ENCODE measurements around the gene XIST.
"Not testable (repeated sequence)": the region's sequence is repeated elsewhere in the genome, so short reads cannot be mapped to it uniquely, and the experiment has no call there.

XIST gene

DNA sequence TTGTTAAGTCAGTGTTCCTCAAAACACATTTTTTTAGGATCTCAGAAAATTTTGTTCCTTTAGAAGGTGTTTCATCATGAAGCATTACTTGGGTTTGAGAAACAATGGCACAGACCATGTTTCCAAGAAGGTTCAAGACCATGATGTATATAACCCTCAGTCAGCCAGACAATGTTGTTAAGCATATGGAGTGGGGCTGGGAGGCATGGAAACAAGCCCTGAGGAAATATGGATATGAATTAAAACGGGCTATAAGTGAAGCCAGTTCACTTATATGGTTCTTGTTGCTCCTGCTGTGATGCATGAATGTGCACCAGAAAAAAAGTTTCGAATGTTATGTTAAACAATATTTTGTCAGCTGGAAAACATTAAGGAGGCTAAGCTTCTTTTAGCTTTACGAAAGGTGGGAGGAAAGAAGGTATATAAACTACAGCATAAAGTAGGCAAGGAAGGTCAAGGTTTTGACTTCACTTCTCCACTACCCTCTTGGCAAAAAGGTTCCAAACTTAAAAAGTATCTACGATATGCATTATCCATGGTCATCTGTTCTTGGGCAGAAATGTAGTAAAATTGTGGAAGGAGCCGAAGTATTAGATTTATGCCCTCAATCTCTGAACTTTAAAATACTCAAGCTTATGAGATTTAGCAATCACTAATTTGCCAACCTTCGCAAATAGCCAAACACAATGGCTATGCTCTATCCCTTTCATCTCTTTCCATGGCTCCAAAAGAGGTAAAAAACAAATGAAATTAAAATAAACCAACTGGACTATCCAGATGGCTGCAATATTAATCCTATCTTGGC is 12.2 kb downstream of the XIST start:
- no peak for DNase-seq (ENCODE audit: low read depth, low spot score)

DNA sequence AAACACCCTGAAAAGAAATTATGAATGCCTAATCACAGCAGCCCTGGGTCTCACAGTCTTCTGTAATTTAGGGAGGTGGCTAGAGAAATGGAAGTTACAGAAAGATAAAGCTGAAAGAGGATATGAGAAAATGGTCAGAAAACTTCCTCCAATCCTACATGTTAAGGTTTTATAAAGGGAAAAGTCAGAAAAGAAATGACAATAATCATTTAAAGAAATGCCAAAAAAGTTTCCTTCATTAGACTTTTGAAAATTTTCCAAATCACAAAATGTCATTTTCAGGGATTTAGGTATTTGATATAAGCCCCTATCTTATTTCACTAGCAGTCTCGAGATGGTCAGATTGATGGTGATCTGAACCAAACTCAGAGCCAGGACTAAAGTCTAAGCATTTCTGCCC is 13.4 kb downstream of the XIST start:
- no peak for DNase-seq (ENCODE audit: low read depth, low spot score)

DNA sequence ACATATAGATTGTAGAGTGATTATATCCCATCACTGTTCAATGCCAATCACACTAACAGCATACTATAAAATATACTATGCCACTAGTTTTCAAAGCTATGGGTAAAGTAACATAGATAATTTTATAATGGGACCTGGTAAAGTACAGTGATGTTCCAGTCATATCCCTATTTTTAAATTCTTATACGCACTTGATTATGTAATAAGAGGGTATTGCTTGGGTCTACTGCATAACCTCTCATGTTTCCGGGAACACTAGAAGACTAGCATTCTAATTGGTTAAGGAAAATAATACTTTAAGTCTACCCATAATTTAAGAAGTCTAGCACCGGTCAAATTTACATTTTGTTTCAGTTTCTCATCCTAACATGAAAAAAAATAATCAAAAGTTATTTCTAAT is 14.4 kb downstream of the XIST start:
- no peak for DNase-seq (ENCODE audit: low read depth, low spot score)

DNA sequence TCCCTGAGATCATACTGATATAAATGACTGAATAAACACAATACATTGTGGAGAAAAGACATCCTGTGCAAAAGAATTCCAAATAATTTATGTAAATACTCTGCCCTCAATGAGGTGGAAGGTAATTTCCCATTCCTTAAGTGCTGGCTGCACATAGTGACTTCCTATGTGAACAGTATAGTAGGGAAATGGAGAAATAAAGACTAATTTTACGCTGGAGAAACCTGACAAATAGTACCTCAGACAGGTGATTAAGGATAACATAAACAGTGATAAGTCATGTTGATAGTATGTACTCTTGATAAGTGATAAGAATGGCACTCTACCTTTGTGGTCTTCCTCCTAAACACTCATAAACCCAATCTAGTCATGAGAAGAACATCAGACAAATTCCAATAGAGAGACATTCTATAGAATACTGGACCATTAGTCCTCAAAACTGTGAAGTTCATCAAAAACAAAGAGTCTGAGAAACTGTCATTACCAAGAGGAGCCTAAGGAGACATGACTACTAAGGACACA is 15.5 kb downstream of the XIST start:
- DNase-seq (ENCODE audit: low read depth, low spot score), result no peak

DNA sequence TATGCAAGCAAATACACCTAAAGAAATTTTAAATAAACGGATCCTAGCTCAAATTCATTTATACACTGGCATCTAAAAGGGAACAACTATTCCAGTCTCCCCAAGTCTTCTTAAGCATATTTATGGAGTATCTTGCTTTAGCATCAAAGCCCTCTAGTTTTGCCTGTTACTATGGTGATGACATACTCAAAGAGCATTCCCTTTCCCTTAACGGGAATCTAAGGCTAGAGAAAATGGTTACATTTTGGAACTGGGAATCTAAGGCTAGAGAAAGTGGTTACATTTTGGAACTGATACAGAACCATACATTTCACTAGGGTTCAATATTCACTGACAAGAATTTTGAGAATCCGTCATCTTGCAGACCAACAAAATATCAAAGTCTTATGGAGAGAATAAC is 18.3 kb downstream of the XIST start:
- no peak for DNase-seq (ENCODE audit: low read depth, low spot score)

DNA sequence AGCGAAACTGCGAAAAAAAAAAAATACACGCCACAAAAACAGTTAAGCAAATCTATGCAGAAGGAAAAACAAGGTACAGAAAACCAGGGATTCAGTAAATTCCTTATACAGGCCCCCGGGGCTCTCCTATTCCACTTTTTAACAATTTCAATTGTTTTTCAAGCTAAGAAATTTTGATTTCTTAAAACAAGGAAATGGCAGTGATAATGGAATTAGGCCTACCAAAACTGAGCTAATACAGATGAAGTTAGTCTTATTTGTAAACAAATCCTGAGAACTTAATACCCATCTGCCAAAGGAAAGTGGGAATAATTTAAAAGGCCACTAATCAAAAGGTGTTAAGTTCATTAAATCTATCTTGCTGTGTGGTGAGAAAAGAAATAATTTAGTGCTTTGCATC is 20.2 kb downstream of the XIST start:
- DNase-seq (ENCODE audit: low read depth, low spot score), result no peak

DNA sequence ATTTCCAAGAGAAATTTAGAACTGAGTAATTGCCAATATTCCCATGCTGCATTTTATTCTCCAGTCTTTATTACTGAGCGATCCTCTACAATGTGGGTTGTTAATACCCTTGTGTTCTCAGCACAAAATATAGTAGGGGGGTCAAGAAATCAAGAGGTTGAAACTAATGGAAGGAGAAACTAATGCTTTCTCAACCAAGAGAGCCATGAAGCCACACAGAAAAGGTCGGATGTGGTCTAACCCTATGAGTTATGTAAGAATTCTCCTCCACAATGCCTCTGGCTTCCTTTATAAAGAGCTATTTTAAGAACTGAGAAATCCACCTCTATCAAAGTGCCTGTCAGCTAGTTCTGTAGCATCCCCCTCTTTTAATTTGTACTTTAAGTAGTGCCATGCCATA is 21.0 kb downstream of the XIST start:
- DNase-seq (ENCODE audit: low read depth, low spot score), result no peak

DNA sequence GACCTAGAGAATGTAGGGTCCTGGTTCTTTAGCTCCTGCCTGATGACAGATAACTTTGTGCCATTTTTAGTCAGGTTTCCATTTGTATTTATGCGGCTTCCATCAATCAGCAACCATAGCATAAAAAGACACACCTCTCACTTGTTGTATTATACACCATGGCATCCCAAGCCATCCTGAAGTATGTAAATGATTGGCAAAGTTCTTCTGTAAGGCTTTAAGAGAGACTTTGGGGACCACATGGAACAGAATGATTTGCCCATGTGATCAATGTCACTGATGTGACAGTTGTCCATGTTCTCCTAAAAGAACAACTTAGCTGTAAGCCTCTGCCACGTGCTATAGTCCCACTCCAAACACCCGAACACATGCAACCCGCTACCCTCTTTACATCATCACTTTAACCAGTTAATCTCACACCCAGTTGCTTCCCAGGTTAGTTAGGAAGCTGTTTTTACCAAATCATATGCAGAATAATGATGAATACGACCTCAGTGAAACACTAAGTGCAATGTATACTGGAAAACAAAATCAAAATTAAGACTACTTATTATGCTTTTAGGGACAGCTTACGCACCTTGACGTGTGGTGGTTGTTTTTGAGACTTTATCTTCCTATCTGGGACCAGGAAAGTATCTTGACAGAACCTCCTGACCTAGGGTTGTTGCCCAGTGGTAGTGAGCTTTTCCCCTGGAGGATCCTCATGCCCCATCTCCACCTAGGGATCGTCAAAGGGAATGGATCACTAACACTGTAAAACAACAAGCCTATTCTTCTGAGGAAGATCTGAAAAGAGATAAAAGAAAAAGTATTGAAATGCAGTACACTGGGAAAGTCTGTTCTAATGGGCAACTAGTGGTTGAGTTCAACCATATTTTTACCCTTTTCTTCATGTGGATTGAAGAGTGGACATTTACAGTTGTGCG is 21.8 kb downstream of the XIST start:
- DNase-seq (ENCODE audit: low read depth, low spot score), result no peak

DNA sequence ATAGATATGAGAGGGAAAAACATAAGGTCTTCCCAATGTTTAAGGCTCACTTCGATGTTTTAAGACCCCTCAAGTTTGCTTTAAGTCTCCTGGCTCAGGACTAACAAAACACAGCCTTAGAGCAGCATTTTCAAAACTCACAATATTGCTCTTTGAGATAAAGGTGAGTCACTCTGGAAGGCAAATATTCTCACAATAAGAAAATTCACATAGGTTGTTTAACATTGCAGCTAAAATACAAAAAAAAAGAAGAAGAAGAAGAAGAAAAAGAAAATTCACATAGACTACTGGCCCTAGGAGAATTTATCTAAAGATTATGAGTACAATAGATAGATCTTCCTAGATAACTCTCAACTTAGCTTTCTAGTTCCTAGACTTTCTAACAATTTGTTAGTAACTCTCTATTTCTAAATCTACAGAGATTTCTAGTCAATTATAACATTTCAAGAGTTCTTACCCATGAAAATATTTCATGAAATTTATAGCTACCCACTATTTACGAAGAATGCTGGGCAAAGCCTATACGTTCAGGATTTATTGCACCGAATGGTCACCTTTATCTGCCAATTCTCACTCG is 22.5 kb downstream of the XIST start:
- DNase-seq (ENCODE audit: low read depth, low spot score), result no peak

DNA sequence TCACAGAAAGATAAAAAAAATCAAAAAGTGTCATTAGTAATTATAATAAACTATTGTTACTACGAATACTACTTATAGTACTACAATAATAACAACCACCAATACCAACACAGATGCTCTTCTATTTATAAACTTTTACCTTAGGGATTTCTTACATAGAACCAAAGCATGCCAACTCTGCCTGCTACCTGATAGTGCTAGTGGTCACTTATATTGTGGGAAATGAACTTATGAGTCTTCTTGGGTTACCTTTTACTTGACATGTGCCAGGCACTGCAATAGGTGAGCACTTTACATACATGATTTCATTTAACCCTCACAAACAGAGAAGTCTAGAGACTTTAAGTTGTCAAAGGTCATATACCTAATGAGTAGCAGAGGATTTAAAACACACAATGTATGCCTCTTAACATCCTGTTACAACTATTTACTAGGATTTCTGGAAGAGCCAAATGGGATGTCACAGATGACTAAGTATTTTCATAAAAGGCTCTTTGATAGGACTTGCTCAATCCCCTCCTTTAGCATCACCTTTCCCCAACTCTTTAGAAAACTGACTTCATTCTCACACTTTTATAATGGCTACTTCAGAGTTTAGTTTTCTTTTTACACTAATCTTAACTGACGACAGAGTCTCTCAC is 24.3 kb downstream of the XIST start:
- no peak for DNase-seq (ENCODE audit: low read depth, low spot score)

DNA sequence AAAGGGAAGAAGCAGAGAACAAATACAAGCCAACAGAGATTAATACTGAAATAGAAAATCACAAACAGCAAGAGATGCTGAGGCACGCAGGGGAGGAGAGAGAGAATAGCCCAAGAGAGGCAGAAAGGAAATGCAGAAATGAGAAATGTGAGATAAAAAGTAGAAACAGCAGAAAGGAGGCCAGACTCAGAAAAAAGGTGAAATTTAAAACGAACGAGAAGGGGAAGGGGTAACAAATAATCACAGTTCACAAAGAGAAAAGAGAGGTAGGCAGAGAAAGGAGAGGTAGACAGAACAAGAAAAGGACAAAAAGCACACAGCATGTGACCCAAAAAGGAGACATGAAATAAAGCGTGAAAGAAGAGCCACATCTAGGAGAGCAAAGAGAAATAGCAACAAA is 25.1 kb downstream of the XIST start:
- DNase-seq (ENCODE audit: low read depth, low spot score), result no peak

DNA sequence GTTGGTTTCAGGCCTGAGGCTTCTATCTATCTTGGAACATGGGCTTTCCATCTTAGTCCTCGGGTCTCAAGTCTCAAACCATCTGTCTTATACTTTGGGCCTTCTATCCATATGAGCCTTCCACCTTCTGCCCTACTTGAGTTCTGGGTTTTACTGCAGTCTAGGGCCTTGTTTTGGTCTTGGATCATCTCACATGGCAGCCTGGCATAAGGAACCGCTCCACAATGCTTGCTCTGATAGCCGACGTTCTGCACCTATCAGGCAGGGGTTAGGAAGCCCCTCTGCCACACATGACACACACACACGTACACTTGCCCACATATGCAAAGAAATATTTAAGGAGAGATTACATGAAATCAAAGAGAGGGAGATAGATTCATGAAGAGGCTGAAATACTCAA is 25.5 kb downstream of the XIST start:
- no peak for DNase-seq (ENCODE audit: low read depth, low spot score)

DNA sequence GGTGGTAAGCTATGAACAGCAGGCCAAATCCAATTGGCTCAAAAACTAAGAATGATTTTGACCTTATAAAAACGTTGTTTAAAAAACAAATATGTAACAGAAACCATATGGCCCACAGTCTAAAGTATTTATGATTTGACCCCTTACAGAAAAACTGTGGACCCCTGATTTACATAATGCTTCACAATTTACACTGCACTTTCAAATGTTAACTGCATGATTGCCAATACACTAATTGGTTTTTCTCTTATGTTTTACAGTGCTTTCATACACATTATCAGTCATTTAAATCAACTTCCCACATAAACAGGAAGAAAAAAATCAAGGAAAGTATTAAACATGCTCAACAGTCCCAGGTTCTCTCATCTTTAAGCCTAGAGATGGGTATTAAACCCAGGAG is 26.9 kb downstream of the XIST start:
- DNase-seq (ENCODE audit: low read depth, low spot score), result no peak

DNA sequence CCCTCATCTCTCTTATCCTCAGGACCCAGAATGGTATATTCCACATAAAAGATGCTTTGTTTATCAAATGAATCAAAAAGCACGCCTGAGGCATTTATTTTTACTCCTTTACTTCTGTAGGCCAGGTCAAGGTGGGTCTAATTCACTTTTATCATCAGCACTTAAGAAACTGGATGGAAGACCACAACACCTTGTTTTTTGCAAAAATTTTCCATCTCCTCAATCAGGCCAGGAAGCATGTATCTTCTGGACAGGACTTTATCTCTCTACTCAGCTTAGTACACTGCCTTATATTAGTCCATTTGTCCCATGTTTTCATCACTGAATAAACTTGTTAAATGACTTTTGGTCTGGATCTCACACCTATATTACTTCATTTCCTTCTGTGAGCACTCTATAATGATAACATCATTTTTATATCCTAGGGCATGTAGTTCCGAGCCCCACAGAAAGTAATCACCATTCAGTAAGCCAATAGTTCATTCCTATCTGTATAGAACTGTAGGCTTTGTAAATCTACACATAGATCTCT is 29.0 kb downstream of the XIST start:
- no peak for DNase-seq (ENCODE audit: low read depth, low spot score)

DNA sequence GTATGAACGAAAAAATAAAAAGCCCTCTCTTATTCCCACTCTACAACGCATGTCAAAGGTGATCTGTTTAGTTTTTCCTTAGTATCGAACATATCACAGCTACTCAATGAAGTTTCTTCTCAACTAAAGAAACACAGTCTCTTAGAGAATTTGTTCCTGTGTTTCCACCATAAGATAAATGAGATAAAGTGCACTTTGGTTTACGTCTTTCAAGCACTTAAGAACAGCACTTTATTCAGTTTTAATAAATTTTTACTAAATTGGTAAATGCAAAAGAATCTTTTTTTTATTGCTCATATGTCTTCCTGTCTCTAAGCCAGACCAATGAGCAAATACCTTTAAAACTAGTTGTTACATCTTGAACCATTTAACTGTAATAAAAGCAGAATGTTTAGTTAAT is 29.7 kb downstream of the XIST start:
- DNase-seq (ENCODE audit: low read depth, low spot score), result no peak

DNA sequence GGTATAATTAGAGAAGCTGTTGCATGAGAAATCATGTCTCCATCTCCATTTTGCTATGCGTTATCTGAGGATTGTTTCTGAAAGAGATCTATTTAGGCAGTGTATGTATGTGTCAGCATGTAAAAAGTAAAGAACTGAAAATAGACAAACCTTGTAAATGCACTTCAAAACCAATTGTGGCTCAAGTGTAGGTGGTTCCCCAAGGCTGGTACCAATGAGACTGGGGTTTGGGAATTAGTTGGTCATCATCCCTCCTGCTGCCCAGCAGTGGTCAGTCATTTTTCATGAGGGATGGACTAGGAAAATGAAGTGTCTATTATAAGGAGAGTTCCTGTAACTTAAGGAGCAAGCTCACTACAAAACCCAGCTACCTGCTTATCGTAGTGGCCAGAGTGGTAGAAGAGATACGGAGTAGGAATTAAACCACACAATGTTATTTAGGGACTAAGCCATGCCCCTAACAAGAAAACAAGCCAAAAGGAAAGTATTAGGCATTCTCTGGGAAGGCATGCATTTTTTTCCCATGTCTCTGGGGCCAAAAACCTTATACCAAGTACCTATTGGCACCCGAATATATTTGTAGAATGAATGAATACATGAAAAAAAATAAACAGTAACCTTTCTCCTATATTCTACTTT is 30.5 kb downstream of the XIST start:
- DNase-seq (ENCODE audit: low read depth, low spot score), result no peak

DNA sequence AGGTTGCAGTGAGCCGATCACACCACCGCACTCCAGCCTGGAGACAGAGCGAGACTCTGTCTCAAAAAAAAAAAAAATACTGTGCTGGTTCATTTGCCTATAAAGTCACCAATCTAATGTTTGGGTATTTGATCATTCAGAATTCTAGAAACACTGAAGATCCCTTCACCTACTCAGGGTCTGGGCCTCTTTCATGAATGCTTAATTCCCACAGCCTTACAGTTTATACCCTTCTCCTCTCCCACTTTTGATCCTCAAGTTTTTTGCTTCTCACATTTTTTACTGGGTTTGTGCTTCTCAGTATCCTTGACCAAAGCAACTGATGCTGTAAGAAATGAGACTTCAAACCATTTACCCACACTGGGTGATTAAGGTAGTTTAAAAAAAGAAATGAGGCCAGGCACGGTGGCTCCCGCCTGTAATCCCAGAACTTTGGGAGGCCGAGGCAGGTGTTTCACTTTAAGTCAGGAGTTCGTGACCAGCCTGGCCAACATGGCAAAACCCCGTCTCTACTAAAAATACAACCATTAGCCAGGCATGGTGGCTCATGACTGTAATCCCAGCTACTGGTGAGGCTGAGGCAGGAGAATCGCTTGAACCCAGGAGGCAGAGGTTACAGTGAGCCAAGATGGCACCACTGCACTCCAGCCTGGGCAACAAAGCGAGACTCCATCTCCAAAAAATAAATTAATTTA is 32.5 kb downstream of the XIST start:
- DNase-seq (ENCODE audit: low read depth, low spot score), result not testable (repeated sequence)

DNA sequence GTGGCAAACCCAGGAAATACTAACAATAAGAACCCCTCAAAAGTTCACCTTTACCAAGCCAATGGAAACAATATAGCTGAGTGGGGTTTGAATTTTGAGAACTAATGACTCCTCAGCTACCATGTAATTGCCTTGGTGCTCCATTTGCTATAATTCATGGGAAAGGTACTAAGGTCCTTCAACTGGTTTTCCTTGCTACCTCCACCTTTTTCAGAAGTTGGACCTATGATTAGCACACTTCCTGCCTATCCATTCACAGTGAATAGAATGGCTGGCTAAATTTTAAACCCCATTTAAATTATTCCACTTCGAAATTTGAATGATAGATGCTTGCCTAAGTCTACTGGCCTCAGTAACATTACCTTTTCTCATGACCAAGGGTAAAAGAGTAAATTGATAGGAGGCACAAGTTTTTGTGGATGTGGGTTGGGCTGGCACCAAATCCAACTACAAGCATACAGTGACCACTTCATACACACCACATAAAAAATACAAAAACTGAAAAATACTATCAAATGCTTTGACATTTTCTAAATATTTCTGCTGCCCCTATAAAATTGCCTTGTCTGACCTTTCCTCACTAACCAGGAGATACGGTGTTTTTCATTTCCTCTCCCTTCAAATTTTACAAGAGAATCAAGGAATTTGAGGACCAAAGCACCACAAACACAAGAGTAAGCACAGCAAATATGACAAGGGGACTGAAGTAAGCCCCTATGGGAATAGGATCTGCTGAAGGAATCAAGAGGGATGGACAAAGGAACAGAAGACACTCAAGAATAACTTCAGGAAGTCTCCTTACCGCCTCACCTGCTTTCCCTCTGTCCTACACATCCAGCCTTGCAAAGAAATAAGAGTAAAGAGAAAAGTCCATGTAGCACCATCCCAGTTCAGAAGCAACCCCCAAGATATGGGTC is 34.1 kb downstream of the XIST start:
- no peak for DNase-seq (ENCODE audit: low read depth, low spot score)

Measured in brain pericyte (primary cell).